Measurements from ENCODE around the gene NIM1K. TPM values are rescaled to one million over a fixed set of nuclear protein-coding genes. Genes with fewer than 3 reads are reported as not detected.

Gene NIM1K
- total and polyA plus RNA-seq, 2 donors (not counting 3 experiments of a cell fraction or from before 2014, with no cell fraction given): 0.04 to 0.49 TPM

DNA sequence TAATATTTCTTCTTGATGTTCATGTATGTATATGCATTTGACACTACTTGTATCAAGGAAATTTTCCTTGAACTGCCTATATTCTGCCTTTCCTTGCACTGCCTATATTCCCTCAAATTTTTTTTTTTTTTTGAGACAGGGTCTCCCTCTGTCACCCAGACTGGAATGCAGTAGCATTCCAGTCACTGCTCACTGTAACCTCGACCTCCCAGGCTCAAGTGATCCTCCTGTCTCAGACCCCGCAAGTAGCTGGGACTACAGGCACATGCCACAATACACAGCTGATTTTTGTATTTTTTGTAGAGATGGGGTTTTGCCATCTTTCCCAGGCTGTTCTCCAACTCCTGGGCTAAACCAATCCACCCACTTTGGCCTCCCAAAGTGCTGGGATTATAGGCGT is 117.1 kb downstream of the NIM1K start:
- BruUV-seq (replicated peaks): no TSS peak
- Histone ChIP-seq H3K27ac (ENCODE audit: insufficient read depth, low read depth, low read length) (no peak overlapping the region), H4K20me1 (replicated peaks; ENCODE audit: control insufficient read depth, extremely low read depth, insufficient read depth, low read length) (peaks cover 6% of the 10 kb centered on the region), H3K79me2 (ENCODE audit: control insufficient read depth, insufficient read depth, low read length) (peaks cover 90% of the 10 kb centered on the region), H3K4me3 (replicated peaks in 1 of 3; ENCODE audit: insufficient read depth in 1 of 3, low read depth in 1 of 3, low read length in 3 of 3) (no peak overlapping the region), H3K9me1 (replicated peaks; ENCODE audit: control insufficient read depth, extremely low read depth, insufficient read depth, low read length) (no peaks in the 10 kb centered on the region), H3K36me3 (ENCODE audit: control insufficient read depth in 2 of 2, extremely low read depth in 1 of 2, insufficient read depth in 2 of 2, low read length in 2 of 2) (peaks cover 0 to 8% of the 10 kb centered on the region in 2 experiments), H3K9ac (replicated peaks; ENCODE audit: extremely low read depth, insufficient read depth, low read length) (no peak overlapping the region), H3K9me3 (replicated peaks; ENCODE audit: control insufficient read depth, insufficient read depth, low read length) (no peaks in the 10 kb centered on the region), H3K4me2 (ENCODE audit: insufficient read depth, low read length) (peak overlapping the region; percentile 8), H3K4me1 (ENCODE audit: control insufficient read depth, extremely low read depth, insufficient read depth, low read length) (peaks cover 35% of the 10 kb centered on the region), H2AFZ (ENCODE audit: low read depth, low read length) (no peak overlapping the region), H3K27me3 (ENCODE audit: control insufficient read depth in 2 of 2, insufficient read depth in 2 of 2, low read length in 2 of 2) (no peaks in the 10 kb centered on the region)
- dilution Hi-C loops (cut with MboI; ENCODE audit: extremely low pct_ligation_motif_present, low sequenced_read_pairs): no loop called here
- ChIA-PET POLR2A (no interaction called here), CTCF (interaction anchor here (1.1 to 2.2 kb wide), 3 partner anchors 15 to 175 kb away, joined by 3 to 6 read pairs (median 4); partner anchors contain the start of gene TMEM267)
- DNase-seq (ENCODE audit: low read depth, low spot score): no peak
- TF ChIP-seq POLR2A (IDR thresholded peaks at IDR 0.05; ENCODE audit: low read depth, low read length): no peak
- TF ChIP-seq, protein P1, sequence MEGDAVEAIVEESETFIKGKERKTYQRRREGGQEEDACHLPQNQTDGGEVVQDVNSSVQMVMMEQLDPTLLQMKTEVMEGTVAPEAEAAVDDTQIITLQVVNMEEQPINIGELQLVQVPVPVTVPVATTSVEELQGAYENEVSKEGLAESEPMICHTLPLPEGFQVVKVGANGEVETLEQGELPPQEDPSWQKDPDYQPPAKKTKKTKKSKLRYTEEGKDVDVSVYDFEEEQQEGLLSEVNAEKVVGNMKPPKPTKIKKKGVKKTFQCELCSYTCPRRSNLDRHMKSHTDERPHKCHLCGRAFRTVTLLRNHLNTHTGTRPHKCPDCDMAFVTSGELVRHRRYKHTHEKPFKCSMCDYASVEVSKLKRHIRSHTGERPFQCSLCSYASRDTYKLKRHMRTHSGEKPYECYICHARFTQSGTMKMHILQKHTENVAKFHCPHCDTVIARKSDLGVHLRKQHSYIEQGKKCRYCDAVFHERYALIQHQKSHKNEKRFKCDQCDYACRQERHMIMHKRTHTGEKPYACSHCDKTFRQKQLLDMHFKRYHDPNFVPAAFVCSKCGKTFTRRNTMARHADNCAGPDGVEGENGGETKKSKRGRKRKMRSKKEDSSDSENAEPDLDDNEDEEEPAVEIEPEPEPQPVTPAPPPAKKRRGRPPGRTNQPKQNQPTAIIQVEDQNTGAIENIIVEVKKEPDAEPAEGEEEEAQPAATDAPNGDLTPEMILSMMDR (IDR thresholded peaks at IDR 0.05; ENCODE audit: extremely low read depth in 1 of 2, insufficient read depth in 1 of 2, low read depth in 1 of 2, low read length in 2 of 2): no peak
- no peak for TF ChIP-seq EZH2 (IDR thresholded peaks at IDR 0.05; ENCODE audit: borderline replicate concordance, low read depth, low read length, severe bottlenecking)
- TF ChIP-seq FOS (IDR thresholded peaks at IDR 0.05; ENCODE audit: borderline replicate concordance, insufficient read depth, low read length): no peak
- TF ChIP-seq, protein P2, sequence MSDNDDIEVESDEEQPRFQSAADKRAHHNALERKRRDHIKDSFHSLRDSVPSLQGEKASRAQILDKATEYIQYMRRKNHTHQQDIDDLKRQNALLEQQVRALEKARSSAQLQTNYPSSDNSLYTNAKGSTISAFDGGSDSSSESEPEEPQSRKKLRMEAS (IDR thresholded peaks at IDR 0.05; ENCODE audit: insufficient read depth, insufficient read length): no peak
- no peak for TF ChIP-seq JUN (IDR thresholded peaks at IDR 0.05; ENCODE audit: borderline replicate concordance, insufficient read depth, insufficient read length, low read depth)
- no peak for TF ChIP-seq MYC (IDR thresholded peaks at IDR 0.05; ENCODE audit: low read depth, low read length)
- intact Hi-C loops (cut with micrococcal nuclease): loop anchor here (5.0 kb wide), 1 partner anchor 402 kb away; no protein-coding TSS in a partner anchor
- no peak for FAIRE-seq
